K562 (cell line): ENCODE data around the gene MAGI1. TPM values are rescaled to one million over a fixed set of nuclear protein-coding genes. Genes with fewer than 3 reads are reported as not detected.

Experiments used
- ATAC-seq: fragments of 200-7000 bp; cut with Tn5 transposase; 3 replicates; pipeline ENCODE4 v1.9.1; 2020; ENCODE audit warnings: moderate library complexity
- BruUV-seq: library from RNA; stranded (reverse); fragments of 400-500 nt; replicated peaks from 2 replicates; lab custom pipeline; 2021; lab: Mats Ljungman, UMichigan
- CTCF ChIA-PET: fragments of 300-600 bp; formaldehyde crosslinking; extraction: SDS; loops from one replicate; lab custom pipeline; 2021; ENCODE audit warnings: low intra/inter-chr PET ratio; lab: Yijun Ruan, JAX
- POLR2A ChIA-PET: fragments of 300-600, 350-650 bp; sonication (Branson Sonifier 250); formaldehyde crosslinking; extraction: SDS; loops from one replicate; lab custom pipeline; 2021; ENCODE audit warnings: antibody characterized with exemption, inconsistent platforms; lab: Yijun Ruan, JAX
- DNase-seq, 4 experiments: peaks; one replicate each; pipeline versions ENCODE4 v3.0.0 to v3.0.0-alpha.2; 2011 to 2018; ENCODE audit warnings: low spot score in 3 of 4, mixed read lengths in 3 of 4; ENCODE audit errors: extremely low read depth in 1 of 4
- FAIRE-seq: peaks from 2 replicates; lab custom pipeline; 2011; peaks lifted over from hg19 to GRCh38; lab: Jason Lieb, UNC
- H2AFZ ChIP-seq: 2 replicates; pipeline ENCODE4 v1.6.0; 2011; ENCODE audit warnings: low read depth, low read length, control low read depth, inconsistent platforms
- H3K27ac ChIP-seq: fragments of 200-600 bp; 3 replicates; pipeline ENCODE4 v1.8.0; 2011; ENCODE audit warnings: low read depth, mild to moderate bottlenecking, control low read depth, inconsistent platforms, low read length, moderate library complexity, mixed read lengths; ENCODE audit errors: extremely low read depth
- H3K27me3 ChIP-seq, 2 experiments: fragments of 300-600 bp in 1 of 2; 2 replicates in 1 of 2; 3 replicates in 1 of 2; pipeline versions ENCODE4 v1.6.0 to v1.8.0; 2011; ENCODE audit warnings: inconsistent platforms in 2 of 2, low read length in 2 of 2, mild to moderate bottlenecking in 1 of 2, mixed read lengths in 1 of 2, moderate library complexity in 1 of 2; ENCODE audit not compliant: control insufficient read depth in 2 of 2, insufficient read depth in 2 of 2
- H3K36me3 ChIP-seq: fragments of 300-600 bp; 3 replicates; pipeline ENCODE4 v1.8.0; 2011; ENCODE audit warnings: mild to moderate bottlenecking, low read length, inconsistent platforms; ENCODE audit not compliant: control insufficient read depth, insufficient read depth
- H3K4me1 ChIP-seq, 2 experiments: fragments of 200-600 bp in 1 of 2; replicated peaks in 1 of 2; 2 replicates in 1 of 2; 3 replicates in 1 of 2; pipeline versions ENCODE4 v1.5.1 to v1.8.0; 2011; ENCODE audit warnings: inconsistent platforms in 2 of 2, low read length in 2 of 2, mild to moderate bottlenecking in 1 of 2, mixed read lengths in 1 of 2, moderate library complexity in 1 of 2; ENCODE audit not compliant: control insufficient read depth in 2 of 2, insufficient read depth in 2 of 2
- H3K4me2 ChIP-seq: 2 replicates; pipeline ENCODE4 v1.6.1; 2011; ENCODE audit warnings: low read length, control low read depth, inconsistent platforms, mixed read lengths; ENCODE audit not compliant: insufficient read depth
- H3K4me3 ChIP-seq: fragments of 200-600 bp; sonication (generic), shearing (Covaris generic); 2 replicates; pipeline ENCODE4 v1.5.1; 2016; ENCODE audit warnings: control low read depth, inconsistent platforms
- H3K79me2 ChIP-seq: fragments of 200-600 bp; 3 replicates; pipeline ENCODE4 v1.8.0; 2011; ENCODE audit warnings: low read length, inconsistent platforms; ENCODE audit not compliant: control insufficient read depth, insufficient read depth
- H3K9ac ChIP-seq, 2 experiments: 2 replicates each; pipeline versions ENCODE4 v1.6.0 to v1.6.1; 2011; ENCODE audit warnings: low read depth in 2 of 2, low read length in 2 of 2, control low read depth in 1 of 2, inconsistent platforms in 1 of 2, mild to moderate bottlenecking in 1 of 2, mixed read lengths in 1 of 2; ENCODE audit not compliant: insufficient read depth in 1 of 2
- H3K9me1 ChIP-seq: one replicate; pipeline ENCODE4 v1.6.0; 2011; ENCODE audit warnings: inconsistent platforms, mild to moderate bottlenecking, low read length, moderate library complexity; ENCODE audit not compliant: control insufficient read depth, insufficient read depth
- H3K9me3 ChIP-seq: replicated peaks from 2 replicates; pipeline ENCODE4 v1.5.1; 2011; ENCODE audit warnings: low read depth, low read length, inconsistent platforms; ENCODE audit not compliant: control insufficient read depth, insufficient read depth
- H4K20me1 ChIP-seq: replicated peaks from 2 replicates; pipeline ENCODE4 v1.6.1; 2011; ENCODE audit warnings: low read length, inconsistent platforms, mixed read lengths; ENCODE audit not compliant: control insufficient read depth, insufficient read depth
- CBX1 ChIP-seq: sonication (generic); IDR thresholded peaks from 2 replicates; pipeline ENCODE4 v1.6.1; 2016; ENCODE audit warnings: antibody characterized with exemption, low read depth, mild to moderate bottlenecking
- RB1 ChIP-seq: fragments of 450-650 bp; IDR thresholded peaks from 2 replicates; pipeline ENCODE4 v1.6.1; 2017; ENCODE audit warnings: low read depth, mild to moderate bottlenecking
- WGBS: fragments of 100-300 bp; shearing (Covaris generic); methylation state at CpG from one replicate; pipeline ENCODE4 v1.1.6; 2016; ENCODE audit warnings: low coverage, mixed read lengths; ENCODE audit not compliant: insufficient coverage; ENCODE audit errors: missing lambda C conversion rate; 5-methylcytosine and 5-hydroxymethylcytosine counted together
- in situ Hi-C: fragments of 300-500 bp; cut with MboI; formaldehyde crosslinking; loops from 4 replicates; pipeline ENCODE4 v1.15.0; 2018; ENCODE audit warnings: inconsistent platforms, mixed read lengths
- intact Hi-C: fragments of 100-400 bp; cut with micrococcal nuclease; formaldehyde crosslinking; loops from 2 replicates; pipeline ENCODE4 v1.14.2; 2022
- polyA plus RNA-seq, 8 experiments: library from polyadenylated mRNA; depleted of rRNA in 4 of 8; stranded (reverse) in 5 of 8; unstranded in 3 of 8; fragments of >200 nt; fragmentation: Nextera tagmentation in 2 of 8; fragmentation: Illumina TruSeq in 1 of 8; extraction: Ambion mirVana in 2 of 8; extraction: Trizol in 1 of 8; gene quantifications; 2 replicates each; pipeline versions ENCODE4 v1.2.1 to v1.2.3, GENCODE V29; 2011 to 2014; ENCODE audit warnings: inconsistent platforms in 1 of 8, missing spikeins in 1 of 8
- total RNA-seq, 7 experiments: library from RNA; depleted of rRNA in 6 of 7; stranded (reverse); fragments of >200 nt in 6 of 7; fragmentation: Illumina TruSeq in 2 of 7; extraction: Trizol in 2 of 7; gene quantifications; 2 replicates each; pipeline versions ENCODE4 v1.2.1 to v1.2.3, GENCODE V29; 2011 to 2021; ENCODE audit warnings: low replicate concordance in 1 of 7
- TF ChIP-seq, protein P1 (sequence below), 2 experiments: IDR thresholded peaks; 2 replicates each; pipeline ENCODE4 v1.6.1; 2012; ENCODE audit warnings: improper control_type of control experiment in 2 of 2, low read depth in 2 of 2, low read length in 2 of 2, borderline replicate concordance in 1 of 2
- TF ChIP-seq, protein P2 (sequence below): sonication (generic); formaldehyde crosslinking; IDR thresholded peaks from 2 replicates; pipeline ENCODE4 v1.8.1; 2022; ENCODE audit warnings: missing genetic modification reagents

Gene MAGI1
- total and polyA plus RNA-seq, 9 of the 15 experiments (the other 6 are each of a cell fraction or from before 2014, with no cell fraction given), result 7.8 to 59.4 (median 43.2) TPM

DNA sequence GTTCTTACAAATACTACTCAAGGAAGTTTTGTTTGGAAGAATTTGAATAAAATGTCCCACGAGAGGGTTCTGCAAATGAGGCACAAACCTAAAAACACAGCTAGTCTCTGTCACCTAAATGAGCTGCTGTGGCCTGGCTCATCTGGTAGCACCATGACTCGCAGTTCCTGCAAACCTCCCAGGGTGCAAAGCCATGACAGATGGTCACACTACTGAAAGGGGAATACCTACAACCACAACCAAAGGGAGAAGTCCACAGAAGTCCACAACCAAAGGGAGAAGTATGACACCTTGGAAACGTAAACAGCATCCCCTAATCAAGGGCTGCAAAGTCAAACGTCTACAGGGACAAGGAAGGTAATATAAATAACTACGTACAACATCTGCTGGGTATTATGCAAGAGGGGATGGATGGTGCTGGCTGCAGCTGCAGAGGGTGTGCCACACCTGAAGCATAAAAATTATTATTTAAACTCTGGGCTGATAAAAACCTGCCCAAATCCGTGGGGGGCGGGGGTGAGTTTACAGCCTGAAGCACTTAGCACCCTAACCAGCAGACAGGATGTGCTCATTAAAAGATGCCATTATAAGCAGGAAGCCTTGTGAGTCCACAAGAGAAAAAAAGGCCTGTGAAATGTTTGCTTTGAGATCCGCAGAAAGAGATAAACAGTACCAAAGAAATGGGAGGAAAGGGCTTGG lies 184.0 kb downstream of the MAGI1 start:
- WGBS, result 0% methylated on average over 8 of the region's 8 CpGs
- BruUV-seq, result no TSS peak
- Histone ChIP-seq H3K27ac (no peak overlapping the region), H3K9ac (no peak overlapping the region), H3K4me3 (no peak overlapping the region), H2AFZ (no peak overlapping the region), H3K9me3 (no peaks in the 10 kb centered on the region), H3K4me2 (no peak overlapping the region), H3K27me3 (peaks cover 0 to 3% of the 10 kb centered on the region in 2 experiments; a peak in 1 of 5 replicates), H3K9me1 (no peaks in the 10 kb centered on the region), H3K79me2 (no peaks in the 10 kb centered on the region), H4K20me1 (no peaks in the 10 kb centered on the region), H3K4me1 (no peaks in the 10 kb centered on the region), H3K36me3 (no peaks in the 10 kb centered on the region)
- FAIRE-seq, result no peak
- no peak for ATAC-seq
- ChIA-PET CTCF (no interaction called here), POLR2A (no interaction called here)
- in situ Hi-C loops (no loop called here), intact Hi-C loops (no loop called here)
- TF ChIP-seq, protein P1, sequence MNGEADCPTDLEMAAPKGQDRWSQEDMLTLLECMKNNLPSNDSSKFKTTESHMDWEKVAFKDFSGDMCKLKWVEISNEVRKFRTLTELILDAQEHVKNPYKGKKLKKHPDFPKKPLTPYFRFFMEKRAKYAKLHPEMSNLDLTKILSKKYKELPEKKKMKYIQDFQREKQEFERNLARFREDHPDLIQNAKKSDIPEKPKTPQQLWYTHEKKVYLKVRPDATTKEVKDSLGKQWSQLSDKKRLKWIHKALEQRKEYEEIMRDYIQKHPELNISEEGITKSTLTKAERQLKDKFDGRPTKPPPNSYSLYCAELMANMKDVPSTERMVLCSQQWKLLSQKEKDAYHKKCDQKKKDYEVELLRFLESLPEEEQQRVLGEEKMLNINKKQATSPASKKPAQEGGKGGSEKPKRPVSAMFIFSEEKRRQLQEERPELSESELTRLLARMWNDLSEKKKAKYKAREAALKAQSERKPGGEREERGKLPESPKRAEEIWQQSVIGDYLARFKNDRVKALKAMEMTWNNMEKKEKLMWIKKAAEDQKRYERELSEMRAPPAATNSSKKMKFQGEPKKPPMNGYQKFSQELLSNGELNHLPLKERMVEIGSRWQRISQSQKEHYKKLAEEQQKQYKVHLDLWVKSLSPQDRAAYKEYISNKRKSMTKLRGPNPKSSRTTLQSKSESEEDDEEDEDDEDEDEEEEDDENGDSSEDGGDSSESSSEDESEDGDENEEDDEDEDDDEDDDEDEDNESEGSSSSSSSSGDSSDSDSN (IDR thresholded peaks at IDR 0.05; ENCODE audit: borderline replicate concordance in 1 of 2, low read depth in 2 of 2, low read length in 2 of 2), result no peak
- TF ChIP-seq CBX1 (no peak), RB1 (no peak)
- TF ChIP-seq, protein P2, sequence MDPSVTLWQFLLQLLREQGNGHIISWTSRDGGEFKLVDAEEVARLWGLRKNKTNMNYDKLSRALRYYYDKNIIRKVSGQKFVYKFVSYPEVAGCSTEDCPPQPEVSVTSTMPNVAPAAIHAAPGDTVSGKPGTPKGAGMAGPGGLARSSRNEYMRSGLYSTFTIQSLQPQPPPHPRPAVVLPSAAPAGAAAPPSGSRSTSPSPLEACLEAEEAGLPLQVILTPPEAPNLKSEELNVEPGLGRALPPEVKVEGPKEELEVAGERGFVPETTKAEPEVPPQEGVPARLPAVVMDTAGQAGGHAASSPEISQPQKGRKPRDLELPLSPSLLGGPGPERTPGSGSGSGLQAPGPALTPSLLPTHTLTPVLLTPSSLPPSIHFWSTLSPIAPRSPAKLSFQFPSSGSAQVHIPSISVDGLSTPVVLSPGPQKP (CRISPR knock-in tag), result no peak
- no peak for DNase-seq
